Endothelial cell (in vitro differentiated cells): ENCODE results near the gene TMEM101. TPM values are rescaled to one million over a fixed set of nuclear protein-coding genes. Genes with fewer than 3 reads are reported as not detected.
"Not testable (repeated sequence)": the region's sequence is repeated elsewhere in the genome, so short reads cannot be mapped to it uniquely, and the experiment has no call there.

ENCODE experiments used
- DNase-seq: peaks from one replicate; pipeline ENCODE4 v3.0.0; 2021; ENCODE audit warnings: low spot score
- H3K27ac Mint-ChIP-seq: one replicate; pipeline ENCODE4 v1.8.0; 2021; ENCODE audit warnings: mixed read lengths, inconsistent platforms; ENCODE audit not compliant: unreplicated experiment
- H3K27me3 Mint-ChIP-seq: one replicate; pipeline ENCODE4 v1.8.0; 2021; ENCODE audit warnings: mild to moderate bottlenecking, moderate library complexity, mixed read lengths, inconsistent platforms; ENCODE audit not compliant: unreplicated experiment
- H3K36me3 Mint-ChIP-seq: one replicate; pipeline ENCODE4 v1.8.0; 2021; ENCODE audit warnings: mild to moderate bottlenecking, low read depth, mixed read lengths, inconsistent platforms; ENCODE audit not compliant: unreplicated experiment
- H3K4me1 Mint-ChIP-seq: one replicate; pipeline ENCODE4 v1.8.0; 2021; ENCODE audit warnings: mild to moderate bottlenecking, mixed read lengths, inconsistent platforms; ENCODE audit not compliant: unreplicated experiment
- H3K4me3 Mint-ChIP-seq: one replicate; pipeline ENCODE4 v1.8.0; 2021; ENCODE audit warnings: mild to moderate bottlenecking, mixed read lengths, inconsistent platforms; ENCODE audit not compliant: unreplicated experiment
- H3K9me3 Mint-ChIP-seq: one replicate; pipeline ENCODE4 v1.8.0; 2021; ENCODE audit warnings: mixed read lengths, inconsistent platforms; ENCODE audit not compliant: unreplicated experiment
- total RNA-seq: library from RNA; stranded (reverse); fragmentation: NEBNext Ultra II Directional; extraction: Animal tissue kit (Norgen Biotek cat#: 25700); gene quantifications from one replicate; pipeline ENCODE4 v1.2.1, GENCODE V29; 2021; ENCODE audit not compliant: unreplicated experiment
- TF ChIP-seq, protein P1 (sequence below): fragments of 200-600 bp; sonication (generic); IDR thresholded peaks from one replicate; pipeline ENCODE4 v1.5.0; 2021; ENCODE audit warnings: antibody characterized with exemption; ENCODE audit not compliant: unreplicated experiment

TMEM101 gene
- total RNA-seq, 1 donor from 2014 or later, result 32.1 TPM

DNA sequence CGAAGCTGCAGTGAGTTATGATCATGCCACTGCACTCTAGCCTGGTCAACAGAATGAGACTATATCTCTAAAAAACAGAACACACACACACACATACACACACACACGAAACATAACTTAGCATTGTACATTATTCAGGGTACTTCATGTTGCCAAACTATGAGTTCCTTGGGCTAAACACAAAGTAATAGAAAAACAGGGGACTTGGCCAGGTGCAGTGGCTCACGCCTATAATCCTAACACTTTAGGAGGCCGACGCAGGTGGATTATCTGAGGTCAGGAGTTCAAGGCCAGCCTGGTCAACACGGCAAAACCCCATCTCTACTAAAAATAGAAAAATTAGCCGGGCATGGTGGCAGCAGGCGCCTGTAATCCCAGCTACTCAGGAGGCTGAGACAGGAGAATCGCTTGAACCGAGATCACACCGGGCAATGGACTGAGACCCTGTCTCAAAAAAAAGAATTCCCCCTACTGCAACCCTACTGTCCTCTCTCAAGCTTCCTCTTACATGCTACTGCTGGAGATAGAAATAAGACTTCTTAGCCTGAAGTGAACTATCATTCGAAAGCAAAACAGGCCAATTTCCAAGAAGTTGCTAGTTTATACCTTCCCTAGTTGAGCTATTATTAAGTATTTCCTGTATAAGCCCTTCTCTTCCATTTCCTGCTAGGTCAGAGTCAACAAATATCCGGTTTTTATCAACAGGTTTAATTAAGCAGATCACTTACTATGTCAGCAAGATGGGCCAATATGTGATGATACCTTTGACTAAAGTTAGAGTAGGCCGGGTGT, 44.5 kb upstream of the TMEM101 start:
- peaks cover 13% of the 10 kb centered on the region for H3K4me1 Mint-ChIP-seq
- no peaks in the 10 kb centered on the region for H3K9me3 Mint-ChIP-seq
- H3K36me3 Mint-ChIP-seq, result peaks cover 22% of the 10 kb centered on the region
- TF ChIP-seq, protein P1, sequence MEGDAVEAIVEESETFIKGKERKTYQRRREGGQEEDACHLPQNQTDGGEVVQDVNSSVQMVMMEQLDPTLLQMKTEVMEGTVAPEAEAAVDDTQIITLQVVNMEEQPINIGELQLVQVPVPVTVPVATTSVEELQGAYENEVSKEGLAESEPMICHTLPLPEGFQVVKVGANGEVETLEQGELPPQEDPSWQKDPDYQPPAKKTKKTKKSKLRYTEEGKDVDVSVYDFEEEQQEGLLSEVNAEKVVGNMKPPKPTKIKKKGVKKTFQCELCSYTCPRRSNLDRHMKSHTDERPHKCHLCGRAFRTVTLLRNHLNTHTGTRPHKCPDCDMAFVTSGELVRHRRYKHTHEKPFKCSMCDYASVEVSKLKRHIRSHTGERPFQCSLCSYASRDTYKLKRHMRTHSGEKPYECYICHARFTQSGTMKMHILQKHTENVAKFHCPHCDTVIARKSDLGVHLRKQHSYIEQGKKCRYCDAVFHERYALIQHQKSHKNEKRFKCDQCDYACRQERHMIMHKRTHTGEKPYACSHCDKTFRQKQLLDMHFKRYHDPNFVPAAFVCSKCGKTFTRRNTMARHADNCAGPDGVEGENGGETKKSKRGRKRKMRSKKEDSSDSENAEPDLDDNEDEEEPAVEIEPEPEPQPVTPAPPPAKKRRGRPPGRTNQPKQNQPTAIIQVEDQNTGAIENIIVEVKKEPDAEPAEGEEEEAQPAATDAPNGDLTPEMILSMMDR, result no peak
- no peak overlapping the region for H3K27ac Mint-ChIP-seq
- peak overlapping the region; percentile 76 for H3K4me3 Mint-ChIP-seq
- no peak for DNase-seq
- H3K27me3 Mint-ChIP-seq, result no peaks in the 10 kb centered on the region

DNA sequence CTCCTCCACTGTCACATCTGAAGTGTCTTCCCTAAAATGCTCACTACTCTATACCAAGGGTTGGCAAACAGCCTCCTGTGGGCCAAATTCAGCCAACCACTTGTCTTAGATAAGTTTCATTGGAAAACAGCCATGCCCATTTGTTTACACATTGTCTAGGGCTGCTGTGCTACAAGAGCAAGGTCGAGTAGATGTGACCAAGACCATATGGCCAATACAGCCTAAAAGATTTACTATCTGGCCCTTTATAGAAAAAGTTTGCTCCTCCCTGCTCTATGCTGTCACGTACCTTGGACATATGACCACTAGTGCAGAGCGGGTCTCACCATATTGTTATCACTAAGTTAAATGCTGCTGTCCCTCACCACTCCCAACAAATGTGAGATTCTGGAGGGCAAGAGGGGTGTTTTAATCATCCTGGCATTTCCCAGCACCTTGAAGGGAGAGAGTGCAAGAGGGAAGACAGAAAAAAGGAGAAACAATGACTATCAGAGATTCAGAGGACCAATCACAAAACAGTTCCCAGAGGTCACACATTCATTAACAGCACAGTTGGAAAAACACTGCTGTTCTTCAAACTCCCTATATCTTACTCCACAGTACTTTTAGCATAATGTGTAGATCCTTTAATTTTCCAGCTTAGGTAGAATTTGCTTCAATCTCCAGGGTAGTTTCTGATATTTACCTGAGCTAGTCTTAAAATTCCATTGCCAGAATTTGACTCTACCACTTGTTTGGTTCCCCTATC, 38.5 kb upstream of the TMEM101 start:
- Mint-ChIP-seq H3K4me1 (no peaks in the 10 kb centered on the region), H3K4me3 (peak overlapping the region; percentile 7), H3K36me3 (peaks cover 21% of the 10 kb centered on the region), H3K27me3 (no peaks in the 10 kb centered on the region), H3K27ac (peak overlapping the region; percentile 23), H3K9me3 (no peaks in the 10 kb centered on the region)
- DNase-seq, result no peak
- TF ChIP-seq, protein P1, result no peak

DNA sequence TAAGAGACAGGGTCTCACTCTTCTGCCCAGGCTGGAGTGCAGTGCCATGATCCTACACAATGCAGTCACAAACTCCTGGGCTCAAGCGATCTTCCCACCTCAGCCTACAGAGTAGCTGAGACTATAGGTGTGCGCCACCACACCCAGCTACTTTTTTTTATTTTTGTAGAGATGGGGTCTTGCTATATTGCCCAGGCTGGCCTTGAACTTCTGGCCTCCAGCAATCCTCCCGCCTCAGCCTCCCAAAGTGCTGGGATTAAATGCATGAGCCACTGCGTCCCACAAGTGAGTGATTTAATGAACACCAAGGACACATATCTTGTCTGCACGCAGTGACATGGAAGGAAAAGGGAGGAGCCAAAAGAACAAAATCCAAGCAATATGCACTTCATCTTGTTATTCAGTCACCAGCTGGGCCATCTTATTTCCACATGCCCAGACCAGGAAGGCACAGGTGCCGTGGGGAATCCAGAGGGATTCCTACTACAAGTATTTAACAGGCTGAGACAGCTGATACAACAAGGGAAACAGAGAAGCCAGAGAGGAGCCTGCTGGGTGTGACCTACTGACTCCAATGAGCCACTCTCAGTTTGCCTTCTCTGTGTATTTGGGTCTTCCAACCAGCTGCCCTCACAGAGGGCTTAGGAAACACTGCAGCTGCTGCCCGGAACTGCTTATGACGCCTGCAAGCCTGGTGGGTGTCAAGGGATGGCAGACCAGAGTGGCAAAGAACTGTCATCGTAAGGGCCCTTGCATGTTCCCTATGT, 34.7 kb upstream of the TMEM101 start:
- peaks cover 24% of the 10 kb centered on the region for H3K36me3 Mint-ChIP-seq
- peaks cover 3% of the 10 kb centered on the region for H3K4me1 Mint-ChIP-seq
- H3K4me3 Mint-ChIP-seq, result peak overlapping the region; percentile 42
- no peak overlapping the region for H3K27ac Mint-ChIP-seq
- TF ChIP-seq, protein P1, result no peak
- no peaks in the 10 kb centered on the region for H3K9me3 Mint-ChIP-seq
- no peaks in the 10 kb centered on the region for H3K27me3 Mint-ChIP-seq
- DNase-seq, result no peak

DNA sequence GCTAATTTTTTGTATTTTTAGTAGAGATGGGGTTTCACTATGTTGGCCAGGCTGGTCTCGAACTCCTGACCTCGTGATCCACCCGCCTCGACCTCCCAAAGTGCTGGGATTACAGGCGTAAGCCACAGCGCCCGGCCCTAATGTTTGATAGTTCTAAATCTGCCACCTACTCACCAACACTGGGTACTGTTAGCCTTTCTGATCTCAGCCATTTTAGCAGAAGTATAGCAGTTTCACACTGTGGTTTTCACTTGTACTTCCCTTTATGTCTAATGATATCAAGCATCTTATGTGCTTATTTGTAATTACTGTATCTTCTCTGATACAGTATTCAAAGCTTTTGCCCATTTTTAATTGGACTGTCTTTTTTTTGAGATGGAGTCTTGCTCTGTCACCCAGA, 32.1 kb upstream of the TMEM101 start:
- H3K4me1 Mint-ChIP-seq, DNase-seq, H3K27ac Mint-ChIP-seq, H3K27me3 Mint-ChIP-seq, H3K4me3 Mint-ChIP-seq, H3K9me3 Mint-ChIP-seq, H3K36me3 Mint-ChIP-seq: not testable (repeated sequence)

DNA sequence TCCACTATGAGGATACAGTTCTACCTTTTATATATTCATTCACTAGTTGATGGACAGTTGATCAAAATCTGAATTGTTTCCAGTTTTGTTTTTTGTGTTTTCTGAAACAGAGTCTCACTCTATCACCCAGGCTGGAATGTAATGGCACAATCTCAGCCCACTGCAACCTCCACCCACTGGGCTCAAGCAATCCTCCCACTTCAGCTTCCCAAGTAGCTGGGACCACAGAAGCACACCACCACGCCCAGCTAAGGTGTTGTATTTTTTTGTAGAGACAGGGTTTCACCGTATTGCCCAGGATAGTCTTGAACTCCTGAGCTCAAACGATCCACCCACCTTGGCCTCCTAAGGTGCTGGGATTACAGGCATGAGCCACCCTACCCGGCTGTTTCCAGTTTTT, 30.7 kb upstream of the TMEM101 start:
- Mint-ChIP-seq H3K36me3 (peaks cover 8% of the 10 kb centered on the region), H3K27me3 (no peaks in the 10 kb centered on the region)

More for the DNA sequence above, 30.7 kb upstream of the TMEM101 start:
- Mint-ChIP-seq H3K4me1 (peaks cover 9% of the 10 kb centered on the region), H3K9me3 (no peaks in the 10 kb centered on the region), H3K27ac (no peak overlapping the region), H3K4me3 (no peak overlapping the region)
- no peak for DNase-seq
- TF ChIP-seq, protein P1, result no peak
